T-helper 1 cell (primary cell): ENCODE data around the gene SLC47A1.
"Not testable (repeated sequence)": the region's sequence is repeated elsewhere in the genome, so short reads cannot be mapped to it uniquely, and the experiment has no call there.

Source experiments
- DNase-seq, 5 donors: peaks; one replicate each; pipeline ENCODE4 v3.0.0-alpha.2; 2012 to 2020

Gene SLC47A1

DNA sequence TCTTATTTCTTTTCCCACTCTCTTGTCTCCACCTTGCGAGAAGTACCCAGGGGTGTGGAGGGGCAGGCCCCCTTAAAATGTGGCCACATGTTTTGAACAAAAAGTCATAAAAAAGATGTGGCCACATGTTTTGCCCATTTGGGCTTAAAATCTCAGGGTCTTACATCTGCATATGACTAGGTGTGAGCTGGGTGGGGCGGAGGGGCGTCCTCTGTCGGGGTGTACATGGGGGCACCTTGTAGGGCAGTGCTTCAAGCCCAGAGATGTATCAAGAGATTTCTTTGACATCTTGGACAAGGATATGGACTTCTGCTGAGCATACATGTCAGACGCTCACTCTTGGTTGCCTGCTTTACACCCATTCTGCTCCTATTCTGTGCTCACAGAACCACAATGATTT is 13.0 kb upstream of the SLC47A1 start:
- DNase-seq = no peak

GRCh38 chr17:19523690-19524089 is 10.0 kb upstream of the SLC47A1 start:
- DNase-seq = no peak

GRCh38 chr17:19526950-19527349 is 6.7 kb upstream of the SLC47A1 start:
- DNase-seq = not testable (repeated sequence)

DNA sequence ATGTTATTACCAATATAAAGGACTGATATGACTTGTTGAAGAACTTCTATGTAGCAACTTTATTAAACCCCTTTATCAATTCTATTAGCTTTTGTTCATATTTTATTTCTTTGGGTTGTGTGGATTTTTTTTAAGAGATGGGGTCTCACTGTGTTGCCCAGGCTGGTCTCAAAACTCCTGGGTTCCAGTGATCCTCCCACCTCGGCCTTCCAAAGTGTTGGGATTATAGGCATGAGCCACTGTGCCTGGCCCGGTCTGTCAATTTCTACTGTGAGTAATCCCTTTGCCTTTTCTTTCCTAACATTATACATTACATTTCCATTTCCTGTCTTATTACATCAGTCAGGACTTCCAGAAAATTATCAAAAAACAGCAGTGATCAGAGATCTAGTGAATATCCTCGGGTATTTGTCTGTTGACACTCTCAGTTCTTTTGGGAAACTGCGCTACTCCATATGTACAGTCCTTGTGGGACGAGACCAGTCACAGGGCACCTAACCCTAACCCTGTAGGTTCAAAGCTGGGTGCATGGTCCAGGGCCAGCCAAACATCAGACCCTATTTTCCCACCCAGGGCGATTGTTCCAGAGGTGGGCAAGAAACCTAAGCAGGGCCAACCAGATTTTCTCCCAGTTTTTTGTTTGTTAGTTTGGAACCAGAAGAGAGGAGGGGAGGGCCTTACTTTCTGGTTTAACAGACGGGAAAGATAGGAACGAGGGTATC is 1.7 kb upstream of the SLC47A1 start:
- DNase-seq = no peak

GRCh38 chr17:19533036-19533717 is 477 bp upstream of the SLC47A1 start:
- DNase-seq = no peak

GRCh38 chr17:19534562-19535149 is 1.0 kb downstream of the SLC47A1 start:
- DNase-seq = no peak

GRCh38 chr17:19537111-19537510 is 3.5 kb downstream of the SLC47A1 start:
- DNase-seq = no peak

GRCh38 chr17:19538095-19539039 is 4.7 kb downstream of the SLC47A1 start:
- DNase-seq = no peak

DNA sequence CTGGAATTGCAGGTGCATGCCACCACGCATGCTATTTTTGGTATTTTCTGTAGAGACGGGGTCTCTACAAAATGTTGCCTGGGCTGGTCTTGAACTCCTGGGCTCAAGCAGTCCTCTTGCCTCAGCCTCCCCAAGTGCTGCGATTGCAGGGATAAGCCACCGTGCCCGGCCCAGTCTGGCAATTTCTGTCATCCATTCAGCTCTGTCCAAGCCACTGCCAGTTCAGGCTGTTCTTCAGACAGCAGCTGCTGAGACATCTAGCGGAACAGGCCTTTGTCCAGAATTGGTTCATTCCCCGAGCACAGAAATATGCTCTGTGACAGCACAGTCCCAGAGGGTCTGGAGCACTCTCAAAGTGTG is 5.4 kb downstream of the SLC47A1 start:
- no peak for DNase-seq

DNA sequence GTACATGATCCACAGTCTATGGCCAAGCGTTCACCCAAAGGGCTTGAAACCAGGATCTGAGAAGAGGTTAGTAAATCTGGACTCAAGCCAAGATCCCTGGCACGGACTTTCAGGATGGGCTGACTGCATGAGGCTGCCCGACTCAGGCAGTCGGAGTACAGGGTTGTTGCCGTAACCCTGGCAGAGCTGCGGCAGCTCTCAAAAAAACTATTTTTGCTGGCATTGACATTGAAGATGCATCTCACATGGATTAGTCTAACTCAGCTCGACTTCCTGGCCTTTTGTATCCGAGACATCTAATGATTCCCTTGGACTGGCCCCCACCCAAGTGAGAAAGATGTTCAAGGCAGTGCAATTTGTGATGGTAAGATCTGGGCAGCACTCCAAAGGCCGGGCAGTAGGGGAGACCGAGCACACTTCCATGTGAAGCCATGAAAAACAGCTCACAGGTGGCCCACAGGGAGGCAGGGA is 6.2 kb downstream of the SLC47A1 start:
- no peak for DNase-seq

DNA sequence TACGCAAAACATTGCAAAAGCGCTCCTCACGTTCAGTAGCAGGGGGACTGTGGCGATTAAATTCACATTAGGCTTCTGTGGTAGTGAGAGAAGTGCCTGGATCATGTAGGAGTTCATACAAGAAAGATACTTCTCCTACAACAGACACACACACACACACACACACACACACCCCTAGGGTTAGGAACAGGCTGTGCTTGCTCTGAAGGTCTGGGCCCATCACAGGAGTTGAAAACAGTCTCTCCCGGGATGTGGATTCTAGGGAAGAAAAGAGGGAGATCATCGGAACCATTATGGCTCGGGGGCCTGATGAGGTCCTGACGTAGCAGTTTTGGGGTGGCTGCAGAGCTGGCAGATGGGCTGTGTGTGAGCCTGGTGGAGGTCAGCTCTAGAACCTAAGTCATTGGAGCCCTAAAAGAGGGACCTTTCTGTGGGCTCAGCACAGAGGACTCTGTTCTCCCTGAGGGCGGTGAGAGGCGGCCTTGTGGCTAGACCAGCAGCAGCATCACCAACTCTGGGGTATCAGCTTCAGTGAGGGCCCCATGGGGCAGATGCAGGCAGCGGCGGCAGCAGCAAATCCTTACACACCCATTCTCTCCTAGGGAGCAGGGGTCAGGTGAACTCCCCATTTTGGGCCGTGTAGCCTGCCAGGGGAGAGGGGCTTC is 7.2 kb downstream of the SLC47A1 start:
- DNase-seq = no peak

DNA sequence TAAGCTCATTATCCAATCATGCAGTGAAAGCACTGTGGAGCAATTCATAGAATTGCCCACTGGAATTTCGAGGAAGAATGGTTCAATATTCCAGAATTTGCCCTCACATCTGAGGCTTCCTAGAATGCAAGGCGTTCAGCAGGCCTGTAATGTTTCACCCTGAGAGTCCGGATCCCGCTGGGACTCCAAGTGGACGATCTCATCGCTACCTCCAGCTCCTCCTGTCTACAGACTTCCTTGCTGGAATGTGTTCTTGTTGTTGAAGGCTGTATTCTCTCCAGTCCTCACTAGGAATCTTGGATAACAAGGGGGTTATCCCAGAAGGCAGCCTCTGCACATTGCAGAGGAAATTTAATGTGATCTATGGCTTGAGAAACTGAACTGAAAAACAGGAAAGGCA is 7.8 kb downstream of the SLC47A1 start:
- no peak for DNase-seq

GRCh38 chr17:19542247-19542646 is 8.6 kb downstream of the SLC47A1 start:
- DNase-seq = no peak

- DNase-seq = no peak
These were observed 10.7 kb downstream of the SLC47A1 start for GRCh38 chr17:19544366-19544765.

DNA sequence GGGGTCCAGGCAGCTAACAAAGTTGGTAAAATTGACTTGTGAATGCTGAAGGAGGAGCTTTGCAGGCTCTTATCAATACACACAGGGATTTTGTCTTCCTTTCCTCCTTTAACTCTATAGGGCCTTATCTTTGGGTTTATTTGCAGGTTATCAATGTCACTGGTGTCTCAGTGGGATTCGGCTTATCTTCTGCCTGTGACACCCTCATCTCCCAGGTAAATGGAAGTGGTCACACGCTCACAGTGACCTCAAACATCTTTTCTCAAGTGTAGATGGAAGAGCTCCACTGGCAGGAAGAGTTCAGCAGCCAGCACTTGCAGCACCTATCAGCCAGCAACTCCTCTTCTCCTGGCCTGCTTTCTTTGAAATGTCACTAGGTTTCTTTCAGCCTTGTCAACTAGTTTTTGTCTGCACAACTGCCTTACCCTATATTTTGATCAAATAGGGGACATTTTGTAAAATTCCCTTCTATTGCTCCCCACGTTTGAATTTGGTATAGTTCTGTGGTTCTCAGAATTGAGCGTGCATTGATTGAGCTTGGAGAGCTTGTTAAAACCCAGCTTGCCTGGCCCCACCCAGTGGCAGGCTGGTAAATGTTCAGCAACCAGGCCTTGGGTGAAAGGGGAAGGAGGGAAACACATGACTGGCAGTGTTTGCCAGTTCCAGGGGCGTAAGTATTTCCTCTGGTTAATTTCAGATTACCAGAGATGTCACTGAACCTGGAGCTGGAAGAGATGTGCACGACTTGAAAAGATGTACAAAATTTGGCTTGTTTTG is 12.8 kb downstream of the SLC47A1 start:
- no peak for DNase-seq

- DNase-seq = no peak
These were observed 16.3 kb downstream of the SLC47A1 start for GRCh38 chr17:19549746-19550623.

- DNase-seq = no peak
These were observed 17.5 kb downstream of the SLC47A1 start for GRCh38 chr17:19551165-19551564.

DNA sequence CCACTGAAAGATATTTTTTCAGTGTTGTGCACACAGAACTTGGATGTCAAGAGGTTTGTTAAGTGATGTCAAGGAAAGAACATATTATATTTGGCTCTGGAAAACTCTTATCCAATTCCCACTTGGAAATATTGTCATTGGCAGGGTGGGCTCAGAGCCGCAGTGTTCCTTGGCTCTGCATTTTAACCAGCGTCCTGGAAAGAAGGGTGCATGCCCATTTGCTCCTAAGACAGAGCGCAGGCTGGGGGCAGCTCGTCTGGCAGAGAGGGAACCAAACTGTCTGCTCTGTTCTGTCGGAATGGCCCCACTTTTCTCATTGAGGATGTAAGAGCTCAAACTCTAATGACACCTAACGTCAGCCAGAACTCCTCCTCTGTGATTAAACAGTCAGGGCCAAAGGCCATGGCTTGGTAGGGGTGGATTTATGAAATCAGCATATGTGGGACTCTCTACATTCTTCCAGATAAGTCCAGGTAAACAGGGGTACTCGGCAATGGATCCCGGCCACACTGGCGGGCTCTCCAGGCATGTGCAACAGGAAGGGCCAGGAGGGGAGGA is 18.0 kb downstream of the SLC47A1 start:
- DNase-seq = no peak

GRCh38 chr17:19553036-19553435 is 19.4 kb downstream of the SLC47A1 start:
- DNase-seq = no peak

DNA sequence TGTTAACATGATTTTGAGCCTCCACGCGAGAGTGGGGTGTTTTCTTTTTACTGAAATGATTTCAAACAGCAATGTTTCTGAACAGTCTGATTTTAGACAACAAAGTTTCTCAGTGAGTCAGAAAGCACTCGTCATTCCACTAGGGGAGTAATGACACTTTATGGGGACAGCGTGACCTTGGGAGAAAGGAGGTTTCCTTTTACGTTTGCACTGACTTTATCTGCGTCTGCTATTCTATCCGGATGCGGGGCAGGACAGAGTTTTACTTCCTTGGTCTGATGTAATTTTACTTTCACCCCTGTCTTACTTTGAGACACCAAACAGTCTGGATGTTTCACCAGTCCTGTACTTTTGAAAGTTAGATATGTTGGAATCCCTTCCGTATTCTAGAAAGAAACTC is 20.7 kb downstream of the SLC47A1 start:
- DNase-seq = no peak
